HG03520 (cell line): ENCODE data around the gene GALNT10.
A peak's percentile ranks its signal among the peaks of the same experiment; 100 is the strongest.

ENCODE experiments used
- ATAC-seq: cut with Tn5 transposase; IDR thresholded peaks from one replicate; pipeline ENCODE4 v1.9.1; 2021; ENCODE audit warnings: mild to moderate bottlenecking, moderate library complexity; ENCODE audit not compliant: unreplicated experiment

Gene GALNT10

DNA sequence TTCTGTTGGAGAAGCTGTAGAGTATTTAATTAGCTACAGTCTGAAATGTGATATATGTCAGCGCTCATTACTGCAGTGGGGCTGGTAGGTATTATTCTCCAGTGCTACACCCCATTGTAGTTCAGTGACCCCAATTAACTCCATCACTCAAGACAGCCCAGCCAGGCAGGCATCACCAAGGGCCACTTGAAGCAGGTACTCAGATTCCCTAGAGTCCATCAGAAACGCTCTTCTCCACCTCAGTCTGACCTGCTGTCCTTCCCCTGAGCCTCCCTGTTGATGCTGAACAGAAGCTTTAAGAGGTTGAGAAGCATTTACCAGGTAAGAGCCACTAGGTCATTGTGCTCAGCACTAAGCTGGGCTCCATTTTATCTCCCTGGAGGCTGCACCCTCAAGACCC is 71.8 kb downstream of the GALNT10 start:
- ATAC-seq: no peak

DNA sequence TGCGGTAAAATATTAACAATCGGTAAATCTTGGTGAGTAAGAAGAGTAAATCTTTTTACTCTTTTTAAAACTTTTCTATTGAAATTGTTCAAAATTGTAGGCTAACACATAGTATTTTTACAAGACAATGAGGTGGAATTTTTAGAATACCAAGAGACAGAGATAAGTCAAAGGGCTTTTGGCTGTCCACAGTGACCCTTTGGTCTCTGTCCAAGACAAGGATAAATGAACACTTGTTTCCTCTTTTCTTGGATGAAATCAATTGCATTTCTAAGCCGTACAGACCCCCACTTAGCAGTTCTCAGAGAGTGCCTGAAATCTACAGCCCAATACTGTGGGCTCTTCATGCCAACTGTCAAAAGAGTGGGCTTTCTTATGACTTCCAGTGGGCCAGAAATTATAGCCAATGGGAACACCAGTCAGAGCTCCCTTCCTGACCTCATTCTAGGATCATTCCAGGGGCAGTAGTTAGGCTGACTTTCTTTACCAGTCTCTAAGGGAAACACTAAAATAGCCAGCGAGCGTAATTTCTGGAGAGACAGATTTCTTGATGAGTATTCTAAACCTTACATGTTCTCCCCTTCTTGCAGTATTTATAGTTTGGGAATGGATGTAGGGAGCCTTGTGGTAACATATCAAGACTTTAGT is 74.1 kb downstream of the GALNT10 start:
- ATAC-seq: no peak

DNA sequence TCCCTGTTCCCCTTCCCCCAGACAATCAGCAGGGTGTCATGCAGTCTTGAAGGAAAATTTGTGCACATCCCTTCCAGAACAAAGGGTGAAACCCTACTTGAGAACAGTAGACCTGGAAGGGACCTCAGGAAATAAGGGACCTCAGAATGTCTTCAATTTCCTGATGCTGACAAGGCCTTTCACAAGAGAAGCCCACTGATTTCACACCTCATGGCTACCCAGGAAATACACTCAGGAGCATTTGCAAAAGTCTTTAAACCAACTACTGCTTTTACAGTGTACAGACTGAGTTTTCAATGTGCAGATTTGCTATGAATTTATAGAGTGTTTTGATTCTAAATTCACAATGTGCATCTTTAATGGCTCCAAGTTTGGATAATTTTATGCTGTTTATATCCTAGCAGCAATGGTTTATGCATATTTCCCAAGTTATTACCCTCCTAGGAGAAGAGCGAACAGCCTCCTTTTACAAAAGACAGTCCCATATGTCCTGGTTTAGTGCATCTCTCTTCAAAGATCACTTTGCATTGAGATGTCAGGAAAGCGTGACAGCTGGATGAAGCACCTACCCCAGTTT is 74.8 kb downstream of the GALNT10 start:
- ATAC-seq: no peak

DNA sequence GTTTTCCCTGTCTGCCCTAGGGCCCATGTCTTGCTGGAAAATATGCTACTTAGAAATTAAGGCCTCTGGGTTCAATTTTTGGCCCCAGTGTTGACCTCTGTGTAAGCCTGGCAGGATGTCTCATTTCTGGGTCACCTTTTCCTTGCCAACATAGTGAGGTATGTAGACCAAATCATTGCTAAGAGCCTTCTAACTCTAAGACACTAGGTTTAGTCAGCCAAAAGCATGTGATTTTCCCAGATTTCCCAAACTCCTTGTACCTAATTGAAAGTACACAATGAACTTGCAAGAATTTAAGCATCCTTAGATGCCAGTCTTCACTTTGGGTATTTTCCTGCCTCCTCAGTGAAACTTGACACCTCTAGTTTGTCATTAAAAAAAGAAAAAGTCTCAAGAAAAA is 77.0 kb downstream of the GALNT10 start:
- no peak for ATAC-seq

DNA sequence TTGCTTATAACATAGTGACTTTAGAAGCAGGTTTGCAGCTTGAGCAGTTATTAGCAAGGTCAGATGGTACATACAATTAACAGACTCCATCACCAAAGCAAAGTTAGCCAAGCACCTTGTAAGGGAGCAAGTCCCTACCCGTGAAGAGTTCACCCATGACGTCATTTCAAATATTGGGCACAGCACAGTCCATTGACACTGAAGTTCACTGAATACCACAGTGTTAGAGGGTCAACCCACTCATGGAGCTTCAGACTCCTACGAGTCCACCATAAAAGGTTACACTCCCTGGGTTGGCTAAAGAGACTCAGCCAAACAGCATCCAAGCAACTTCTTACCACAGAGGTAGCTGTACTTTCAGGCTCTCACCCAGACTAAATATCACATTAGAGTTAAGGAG is 77.5 kb downstream of the GALNT10 start:
- no peak for ATAC-seq

DNA sequence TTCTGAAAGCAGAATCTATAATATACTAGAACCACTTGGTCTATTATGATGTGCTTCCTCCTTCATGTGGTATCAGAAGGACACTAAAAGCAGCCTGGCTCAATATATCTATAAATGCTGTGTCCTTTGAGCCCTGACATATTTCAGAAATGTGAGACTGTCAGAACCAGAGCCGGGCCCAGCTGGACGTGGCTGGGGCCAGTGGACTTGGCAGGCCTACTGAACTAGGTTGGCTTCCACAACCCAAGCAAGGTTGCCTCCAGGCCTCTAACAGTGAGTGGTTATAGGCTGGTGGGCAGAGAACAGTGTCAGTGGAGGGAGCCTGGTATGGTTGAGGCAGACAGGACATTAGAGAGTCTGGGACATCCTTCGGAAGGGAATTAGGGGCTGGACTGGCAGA is 78.9 kb downstream of the GALNT10 start:
- ATAC-seq: no peak

DNA sequence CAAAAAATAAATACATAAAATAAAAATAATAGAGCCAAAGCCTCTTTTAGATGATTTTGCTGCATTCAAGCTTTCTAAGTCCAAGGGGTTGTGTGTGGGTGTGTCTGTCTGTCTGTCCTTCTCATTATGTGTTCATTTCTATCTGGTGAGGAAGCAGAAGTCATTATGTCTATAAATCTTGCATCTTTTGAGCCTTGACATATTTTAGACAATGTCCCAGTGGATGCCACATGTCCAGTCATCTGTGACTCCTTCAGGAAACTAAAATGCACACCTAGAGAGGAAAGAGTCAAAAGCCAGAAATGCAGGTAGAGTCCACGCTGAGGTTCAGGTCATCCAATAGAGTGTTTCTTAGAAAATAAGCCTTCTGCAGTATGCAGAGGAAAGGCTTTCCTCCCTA is 80.9 kb downstream of the GALNT10 start:
- ATAC-seq: no peak

DNA sequence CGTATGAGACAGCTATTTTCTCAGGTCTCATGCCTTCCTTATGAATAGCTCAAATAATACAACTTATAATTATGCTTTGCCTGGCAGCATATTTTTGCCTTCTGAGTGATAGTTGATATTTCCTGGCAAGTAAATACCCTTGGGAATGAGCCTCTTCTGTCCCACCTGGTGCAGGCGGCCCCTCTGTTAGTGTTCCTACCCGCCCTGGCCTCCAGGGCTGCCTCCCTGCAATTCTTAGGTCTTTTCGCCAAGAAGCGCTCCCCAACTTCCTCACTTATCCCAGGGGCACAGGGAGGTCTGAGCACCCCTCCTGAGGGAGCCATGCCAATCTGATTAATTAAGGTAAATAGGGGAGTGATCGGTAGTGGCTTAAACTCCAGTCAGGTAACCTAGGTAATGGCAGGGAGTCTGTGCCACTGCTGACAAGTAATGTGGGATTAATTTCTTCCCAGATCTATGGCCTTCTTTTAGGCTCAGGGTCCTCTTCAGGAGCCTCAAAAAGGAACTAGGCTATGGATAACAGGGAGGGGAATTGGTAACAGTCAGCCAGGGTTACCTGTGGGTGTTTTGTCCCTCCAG is 81.5 kb downstream of the GALNT10 start:
- ATAC-seq: no peak

DNA sequence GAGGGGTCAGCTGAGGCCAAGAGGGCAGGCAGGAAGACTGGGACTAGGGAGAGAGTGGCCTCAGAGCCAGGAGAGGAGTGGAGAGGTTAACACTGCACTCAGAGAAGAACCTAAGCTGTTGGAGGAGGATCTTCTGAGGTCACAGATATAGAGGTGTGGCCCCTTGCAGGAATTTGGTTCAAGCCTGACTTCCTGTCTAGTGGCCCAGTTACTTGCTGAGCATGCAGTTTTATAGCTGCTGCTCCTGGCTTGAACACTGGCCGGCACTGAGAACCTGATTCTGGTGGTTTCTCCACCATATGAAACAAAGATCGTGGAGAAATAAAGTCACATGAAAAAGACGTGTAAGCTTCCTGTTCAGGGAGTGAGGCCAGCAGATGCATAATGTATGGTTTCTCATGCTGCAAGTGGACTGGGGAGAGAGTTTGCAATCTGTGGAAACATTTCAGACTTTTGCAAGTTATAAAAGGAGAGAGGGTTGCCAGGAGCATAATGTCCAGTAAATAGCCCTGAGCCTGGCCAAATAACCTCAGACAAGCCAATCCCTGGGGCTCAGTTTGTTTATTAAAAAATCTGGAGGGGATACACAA is 82.6 kb downstream of the GALNT10 start:
- ATAC-seq: peak; percentile 47

DNA sequence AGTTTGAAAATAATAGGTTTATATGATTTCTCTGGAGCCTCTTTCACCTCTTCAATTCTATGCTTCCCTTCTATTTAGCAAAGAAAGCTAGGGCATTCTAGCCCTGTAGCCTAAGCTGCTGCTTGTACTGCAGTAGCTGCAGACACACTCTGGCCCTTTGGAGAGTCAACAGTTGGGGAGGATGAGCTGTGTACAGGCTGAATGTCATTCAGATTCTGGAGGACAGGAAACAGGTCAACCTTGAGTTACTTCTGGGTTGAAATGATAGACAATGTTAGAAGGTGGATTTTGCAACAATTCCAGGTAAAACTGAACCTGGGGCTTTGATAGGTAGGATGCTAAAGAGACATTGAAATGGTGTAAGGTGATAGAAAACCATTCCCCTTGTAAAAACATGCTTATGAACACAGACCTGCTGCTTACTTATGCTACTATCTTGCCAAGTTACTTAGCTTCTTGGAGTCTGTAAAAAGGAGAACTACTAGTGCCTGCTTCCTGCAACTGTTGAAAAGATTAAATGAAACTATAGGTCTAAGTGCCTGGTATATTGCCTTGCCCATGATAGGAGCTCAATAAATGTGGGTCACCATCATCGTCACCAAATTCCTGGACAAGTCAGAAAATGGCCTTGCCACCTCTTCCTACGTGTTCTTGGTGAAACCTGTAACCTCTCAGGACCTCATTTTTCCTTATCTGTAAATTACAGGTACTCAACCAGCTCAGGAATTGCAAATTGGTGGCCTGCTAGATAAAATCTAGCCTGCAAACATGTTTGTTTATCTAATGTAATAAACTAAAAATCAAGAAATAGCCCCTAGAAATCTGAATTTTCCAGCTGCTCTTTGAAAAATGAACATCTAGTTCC is 83.7 kb downstream of the GALNT10 start:
- ATAC-seq: no peak

DNA sequence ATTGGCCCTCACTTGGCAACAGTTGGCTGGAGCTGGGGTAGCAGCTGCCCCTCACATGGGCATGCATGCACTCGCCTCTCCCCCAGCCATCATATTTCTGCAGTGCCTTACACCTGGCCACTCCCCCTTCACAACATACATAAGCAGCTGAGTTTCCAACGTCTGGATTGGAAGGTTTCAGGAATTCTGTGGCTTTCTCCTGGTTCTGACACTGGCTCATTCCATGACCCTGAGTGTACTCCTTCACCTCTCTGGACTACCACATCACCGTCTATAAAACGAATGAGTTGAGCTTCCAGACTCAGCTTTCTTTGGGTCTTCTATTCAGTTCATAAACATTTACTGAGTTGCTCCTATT is 84.3 kb downstream of the GALNT10 start:
- no peak for ATAC-seq

DNA sequence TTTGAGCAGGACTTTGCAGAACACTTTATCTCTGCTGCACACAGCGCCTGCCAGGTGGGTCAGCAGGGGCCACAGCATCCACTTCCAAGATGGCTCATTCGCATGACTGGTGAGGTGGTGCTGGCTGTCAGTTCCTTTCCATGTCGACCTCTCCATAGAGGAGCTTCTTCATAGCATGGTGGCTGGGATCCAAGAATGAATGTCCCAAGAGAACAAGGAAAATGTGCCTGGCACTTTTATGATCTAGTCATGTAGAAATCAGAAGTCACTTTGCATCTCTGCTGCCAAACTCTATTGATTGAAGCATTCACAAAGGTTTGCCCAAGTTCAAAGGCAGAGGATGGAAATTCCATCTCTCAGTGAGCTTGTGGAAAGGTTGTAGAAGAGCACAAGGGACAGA is 85.0 kb downstream of the GALNT10 start:
- ATAC-seq: no peak

DNA sequence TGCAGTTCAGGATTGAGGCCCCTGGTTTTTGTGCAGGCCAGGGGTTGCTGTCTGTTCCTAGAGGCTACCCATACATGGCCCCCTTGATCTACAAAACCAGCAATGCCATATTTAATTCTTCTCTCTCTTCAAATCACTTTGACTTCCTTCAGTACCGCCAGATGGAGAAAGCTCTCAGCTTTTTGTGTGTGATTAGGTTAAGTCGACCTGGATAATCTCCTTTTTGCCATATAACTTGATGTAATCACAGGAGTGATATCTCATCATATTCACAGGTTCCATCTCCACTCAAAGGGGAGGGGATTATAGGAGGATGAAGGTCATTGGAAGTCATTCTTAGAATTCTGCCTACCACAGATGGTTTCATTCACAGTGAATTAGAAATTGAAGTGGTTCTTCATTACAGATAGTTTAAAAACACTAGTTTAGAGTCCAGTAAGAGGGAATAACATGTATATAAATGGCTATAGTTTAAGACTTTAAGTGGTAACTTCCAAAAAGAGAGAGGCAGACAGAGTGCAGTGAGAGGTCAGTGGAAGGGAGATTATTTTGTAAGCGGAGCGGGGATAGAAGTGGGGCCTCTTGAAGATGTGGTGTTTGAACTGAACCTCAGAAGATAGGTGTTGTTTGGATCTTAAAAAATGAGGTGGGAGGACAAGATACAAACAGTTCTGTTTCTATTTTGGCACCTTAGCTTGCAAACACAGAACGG is 85.9 kb downstream of the GALNT10 start:
- ATAC-seq: no peak

DNA sequence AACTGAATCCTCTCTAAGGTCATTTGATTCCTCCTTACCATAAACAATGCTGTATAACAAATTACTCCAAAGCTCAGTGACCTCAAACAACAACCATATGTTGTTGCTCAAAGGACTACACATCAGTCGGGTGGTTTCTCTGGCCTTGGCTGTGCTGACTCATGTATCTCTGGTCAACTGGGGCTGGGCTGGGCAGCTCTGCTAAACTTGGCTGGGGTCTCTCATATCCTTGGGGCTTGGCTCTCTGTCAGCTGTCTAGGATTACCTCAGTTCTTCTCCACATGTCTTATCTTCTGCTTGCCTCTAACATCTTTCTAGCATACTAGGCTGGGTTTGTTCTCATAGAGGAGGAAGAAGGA is 86.4 kb downstream of the GALNT10 start:
- no peak for ATAC-seq

DNA sequence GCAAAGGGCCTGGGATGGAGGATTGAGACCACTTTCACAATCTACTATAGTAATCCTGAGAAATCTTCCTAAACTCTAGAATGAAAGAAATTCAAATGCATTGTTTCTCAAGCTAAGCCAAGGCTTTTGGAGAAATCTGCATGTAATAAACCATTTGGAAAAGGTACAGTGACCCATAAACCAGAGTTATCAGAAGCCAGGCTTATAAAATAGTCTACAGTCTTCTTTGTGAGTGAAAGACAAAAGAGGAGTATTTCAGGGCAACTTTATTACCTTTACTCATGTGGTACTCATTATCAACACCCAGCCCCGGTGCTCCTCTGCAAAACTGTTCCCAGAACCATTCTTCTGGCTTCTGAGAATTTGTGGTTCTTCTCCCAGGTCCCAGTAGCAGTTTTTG is 87.0 kb downstream of the GALNT10 start:
- ATAC-seq: no peak

DNA sequence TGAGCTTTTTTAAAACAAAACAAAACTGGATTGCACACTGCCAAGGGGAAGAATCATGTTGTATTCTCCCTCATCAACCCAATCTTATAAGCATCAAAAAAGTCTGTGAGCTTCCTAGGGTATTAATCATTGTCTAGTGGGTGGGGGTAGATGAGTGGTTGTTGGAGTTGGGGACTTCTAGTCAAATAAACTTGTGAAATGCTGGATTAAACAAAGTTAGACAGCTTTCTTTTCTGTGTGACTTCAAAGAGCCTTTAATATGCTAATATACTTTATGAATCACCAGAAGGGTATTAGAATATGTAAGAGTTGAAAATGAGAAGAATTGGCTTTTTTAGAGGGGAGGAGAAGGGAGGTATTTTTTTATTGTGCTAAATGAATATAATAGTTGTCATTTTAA is 87.7 kb downstream of the GALNT10 start:
- no peak for ATAC-seq

DNA sequence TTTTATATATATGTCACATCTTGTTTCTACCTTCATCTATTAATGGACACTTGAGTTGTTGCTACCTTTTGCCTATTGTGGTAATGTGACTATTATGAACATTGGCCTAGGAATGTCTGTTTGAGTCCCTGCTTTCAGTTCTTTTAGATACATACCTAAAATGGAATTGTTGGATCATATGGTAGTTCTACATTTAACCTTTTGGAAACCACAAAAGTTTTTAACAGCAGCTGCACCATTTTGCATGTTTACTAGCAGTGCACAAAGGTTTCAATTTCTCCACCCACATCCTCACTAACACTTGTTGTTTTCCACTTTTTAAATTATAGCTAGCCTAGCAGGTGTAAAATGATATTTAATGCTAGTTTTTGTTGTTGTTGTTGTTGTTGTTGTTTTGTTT is 88.4 kb downstream of the GALNT10 start:
- peak; percentile 47 for ATAC-seq

DNA sequence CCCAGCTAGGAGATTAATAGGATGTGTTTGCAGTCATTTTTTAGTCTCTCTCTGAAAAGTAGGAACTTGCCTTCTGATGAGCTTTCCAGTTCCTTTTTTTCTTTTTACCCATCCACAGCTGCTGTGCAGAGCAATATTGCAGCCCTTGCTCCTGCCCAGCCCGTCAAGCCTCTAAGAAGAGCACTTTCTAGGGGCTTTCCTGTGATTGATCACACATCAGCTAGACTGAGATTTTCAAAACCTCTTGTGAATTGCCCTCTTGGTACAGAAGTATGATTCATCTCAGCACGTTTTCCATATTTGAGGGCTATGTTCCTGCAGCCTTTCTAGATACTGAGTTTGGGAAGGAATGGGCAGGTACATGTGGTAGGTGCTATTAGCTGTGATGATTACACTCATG is 93.9 kb downstream of the GALNT10 start:
- ATAC-seq: peak; percentile 93

DNA sequence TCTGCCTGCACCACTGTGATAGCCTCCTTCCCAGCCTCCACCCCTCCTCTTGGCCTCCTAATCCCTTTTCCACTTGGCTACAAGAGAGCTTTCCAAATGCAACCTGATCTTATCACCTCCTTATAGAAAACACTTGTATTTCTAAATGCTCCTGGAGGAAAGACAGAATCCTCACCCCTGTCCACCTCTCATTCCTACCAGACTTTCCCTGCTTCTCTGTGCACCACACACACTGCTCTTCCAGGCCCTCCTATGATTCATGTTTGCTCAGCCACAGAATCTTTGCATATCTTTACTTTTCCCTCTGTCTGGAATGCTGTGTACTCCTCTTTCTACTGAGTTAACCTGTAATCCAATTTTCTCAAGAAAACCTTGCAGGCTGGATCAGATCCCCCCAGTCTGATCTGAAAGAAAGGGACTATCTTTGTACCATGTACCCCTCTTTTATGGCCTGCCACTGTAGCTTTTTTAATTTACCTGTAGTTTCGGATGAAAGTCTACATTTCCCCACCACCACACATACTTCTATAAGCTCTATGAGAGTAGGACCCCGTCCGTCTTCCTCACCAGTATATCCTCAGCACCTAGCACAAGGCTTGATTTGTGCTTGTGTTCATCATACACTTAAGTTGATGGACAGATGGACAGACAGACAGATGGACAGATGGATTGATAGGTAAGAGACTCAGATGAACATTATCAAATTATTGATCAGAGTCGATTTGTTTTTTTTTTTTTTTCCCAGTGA is 95.3 kb downstream of the GALNT10 start:
- no peak for ATAC-seq

DNA sequence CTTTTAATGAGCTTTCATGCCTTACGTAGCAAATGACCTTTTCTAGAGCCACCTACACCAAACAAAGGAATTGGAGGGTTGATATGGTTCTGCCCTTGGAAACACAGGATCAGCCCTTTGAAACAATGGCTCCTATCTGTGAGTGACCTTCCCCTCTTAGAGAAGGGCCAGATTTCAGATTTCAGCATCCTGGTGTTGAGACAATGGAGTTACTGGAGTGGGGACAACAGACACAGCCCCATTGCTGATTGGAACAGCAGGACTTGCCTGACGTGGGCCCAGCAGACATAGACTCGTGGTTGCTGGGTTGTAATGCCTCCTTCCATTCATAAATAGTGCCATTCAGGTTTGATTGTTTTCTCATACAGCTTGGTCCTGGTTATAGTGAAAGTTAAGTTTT is 96.0 kb downstream of the GALNT10 start:
- ATAC-seq: no peak
